ENCODE measurements around the gene PLAC8L1.
"Not testable (repeated sequence)": the region's sequence is repeated elsewhere in the genome, so short reads cannot be mapped to it uniquely, and the experiment has no call there.

Gene PLAC8L1

GRCh38 chr5:146118322-146118721, 12.9 kb upstream of the PLAC8L1 start:
- no peaks in the 10 kb centered on the region for H3K4me1 ChIP-seq (ENCODE audit: insufficient read depth, insufficient read length)
- H3K4me3 ChIP-seq (ENCODE audit: insufficient read length, low read depth): no peak overlapping the region
- H3K36me3 ChIP-seq (ENCODE audit: insufficient read depth, insufficient read length, low read length): peaks cover 74% of the 10 kb centered on the region
- no peaks in the 10 kb centered on the region for H3K9me3 ChIP-seq (ENCODE audit: insufficient read depth, low read length)
- H3K9ac ChIP-seq (ENCODE audit: insufficient read length, low read depth): no peak overlapping the region
- DNase-seq (ENCODE audit: low read depth, low spot score): no peak
- no peak for TF ChIP-seq SUZ12 (IDR thresholded peaks at IDR 0.05; ENCODE audit: extremely low read depth, insufficient read depth, insufficient read length)
- TF ChIP-seq ZNF274 (IDR thresholded peaks at IDR 0.05; ENCODE audit: low read depth, low read length): no peak
- H3K27me3 ChIP-seq (ENCODE audit: insufficient read depth, insufficient read length): no peaks in the 10 kb centered on the region

- not testable (repeated sequence) for H3K27me3 ChIP-seq (ENCODE audit: insufficient read depth, insufficient read length)
These were observed 11.8 kb upstream of the PLAC8L1 start for GRCh38 chr5:146117216-146117615.

GRCh38 chr5:146116361-146116760, 11.0 kb upstream of the PLAC8L1 start:
- Histone ChIP-seq H3K9ac (ENCODE audit: insufficient read length, low read depth) (no peak overlapping the region), H3K9me3 (ENCODE audit: insufficient read depth, low read length) (no peaks in the 10 kb centered on the region), H3K36me3 (ENCODE audit: insufficient read depth, insufficient read length, low read length) (peaks cover 69% of the 10 kb centered on the region), H3K4me1 (ENCODE audit: insufficient read depth, insufficient read length) (no peaks in the 10 kb centered on the region), H3K27me3 (ENCODE audit: insufficient read depth, insufficient read length) (no peaks in the 10 kb centered on the region), H3K4me3 (ENCODE audit: insufficient read length, low read depth) (no peak overlapping the region)
- TF ChIP-seq YY1 (IDR thresholded peaks at IDR 0.05; ENCODE audit: insufficient read depth, insufficient read length) (no peak), SUZ12 (IDR thresholded peaks at IDR 0.05; ENCODE audit: extremely low read depth, insufficient read depth, insufficient read length) (no peak), ZNF274 (IDR thresholded peaks at IDR 0.05; ENCODE audit: low read depth, low read length) (no peak)
- no peak for DNase-seq (ENCODE audit: low read depth, low spot score)

More at GRCh38 chr5:146117216-146117615, 11.8 kb upstream of the PLAC8L1 start:
- not testable (repeated sequence) for H3K4me1 ChIP-seq (ENCODE audit: insufficient read depth, insufficient read length); DNase-seq (ENCODE audit: low read depth, low spot score); H3K4me3 ChIP-seq (ENCODE audit: insufficient read length, low read depth); H3K9me3 ChIP-seq (ENCODE audit: insufficient read depth, low read length); H3K9ac ChIP-seq (ENCODE audit: insufficient read length, low read depth)
- H3K36me3 ChIP-seq (ENCODE audit: insufficient read depth, insufficient read length, low read length): peaks cover 73% of the 10 kb centered on the region

GRCh38 chr5:146112476-146112875, 7.1 kb upstream of the PLAC8L1 start:
- DNase-seq (ENCODE audit: low read depth, low spot score): no peak
- Histone ChIP-seq H3K9me3 (ENCODE audit: insufficient read depth, low read length) (no peaks in the 10 kb centered on the region), H3K4me3 (ENCODE audit: insufficient read length, low read depth) (no peak overlapping the region), H3K36me3 (ENCODE audit: insufficient read depth, insufficient read length, low read length) (peaks cover 36% of the 10 kb centered on the region), H3K27me3 (ENCODE audit: insufficient read depth, insufficient read length) (no peaks in the 10 kb centered on the region), H3K9ac (ENCODE audit: insufficient read length, low read depth) (no peak overlapping the region), H3K4me1 (ENCODE audit: insufficient read depth, insufficient read length) (no peaks in the 10 kb centered on the region)
- no peak for TF ChIP-seq YY1 (IDR thresholded peaks at IDR 0.05; ENCODE audit: insufficient read depth, insufficient read length)
- no peak for TF ChIP-seq SUZ12 (IDR thresholded peaks at IDR 0.05; ENCODE audit: extremely low read depth, insufficient read depth, insufficient read length)
- TF ChIP-seq ZNF274 (IDR thresholded peaks at IDR 0.05; ENCODE audit: low read depth, low read length): no peak

GRCh38 chr5:146111409-146111808, 6.0 kb upstream of the PLAC8L1 start:
- H3K36me3 ChIP-seq (ENCODE audit: insufficient read depth, insufficient read length, low read length): peaks cover 30% of the 10 kb centered on the region
- H3K4me3 ChIP-seq (ENCODE audit: insufficient read length, low read depth): no peak overlapping the region
- no peak for DNase-seq (ENCODE audit: low read depth, low spot score)
- TF ChIP-seq SUZ12 (IDR thresholded peaks at IDR 0.05; ENCODE audit: extremely low read depth, insufficient read depth, insufficient read length) (no peak), YY1 (IDR thresholded peaks at IDR 0.05; ENCODE audit: insufficient read depth, insufficient read length) (no peak), ZNF274 (IDR thresholded peaks at IDR 0.05; ENCODE audit: low read depth, low read length) (no peak)
- no peaks in the 10 kb centered on the region for H3K9me3 ChIP-seq (ENCODE audit: insufficient read depth, low read length)
- H3K9ac ChIP-seq (ENCODE audit: insufficient read length, low read depth): no peak overlapping the region
- H3K4me1 ChIP-seq (ENCODE audit: insufficient read depth, insufficient read length): no peaks in the 10 kb centered on the region
- H3K27me3 ChIP-seq (ENCODE audit: insufficient read depth, insufficient read length): no peaks in the 10 kb centered on the region

- Histone ChIP-seq H3K9ac (ENCODE audit: insufficient read length, low read depth) (no peak overlapping the region), H3K9me3 (ENCODE audit: insufficient read depth, low read length) (no peaks in the 10 kb centered on the region), H3K4me1 (ENCODE audit: insufficient read depth, insufficient read length) (no peaks in the 10 kb centered on the region), H3K36me3 (ENCODE audit: insufficient read depth, insufficient read length, low read length) (peaks cover 25% of the 10 kb centered on the region), H3K27me3 (ENCODE audit: insufficient read depth, insufficient read length) (no peaks in the 10 kb centered on the region), H3K4me3 (ENCODE audit: insufficient read length, low read depth) (no peak overlapping the region)
- TF ChIP-seq SUZ12 (IDR thresholded peaks at IDR 0.05; ENCODE audit: extremely low read depth, insufficient read depth, insufficient read length) (no peak), YY1 (IDR thresholded peaks at IDR 0.05; ENCODE audit: insufficient read depth, insufficient read length) (no peak)
- DNase-seq (ENCODE audit: low read depth, low spot score): no peak
These were observed 4.0 kb upstream of the PLAC8L1 start for GRCh38 chr5:146109379-146109778.

- H3K9me3 ChIP-seq (ENCODE audit: insufficient read depth, low read length); H3K4me3 ChIP-seq (ENCODE audit: insufficient read length, low read depth); H3K4me1 ChIP-seq (ENCODE audit: insufficient read depth, insufficient read length); H3K9ac ChIP-seq (ENCODE audit: insufficient read length, low read depth); H3K27me3 ChIP-seq (ENCODE audit: insufficient read depth, insufficient read length); DNase-seq (ENCODE audit: low read depth, low spot score): not testable (repeated sequence)
- peaks cover 21% of the 10 kb centered on the region for H3K36me3 ChIP-seq (ENCODE audit: insufficient read depth, insufficient read length, low read length)
These were observed 3.5 kb upstream of the PLAC8L1 start for GRCh38 chr5:146108870-146109269.

GRCh38 chr5:146107901-146108300, 2.5 kb upstream of the PLAC8L1 start:
- TF ChIP-seq ZNF274 (IDR thresholded peaks at IDR 0.05; ENCODE audit: low read depth, low read length) (no peak), SUZ12 (IDR thresholded peaks at IDR 0.05; ENCODE audit: extremely low read depth, insufficient read depth, insufficient read length) (no peak), YY1 (IDR thresholded peaks at IDR 0.05; ENCODE audit: insufficient read depth, insufficient read length) (no peak)
- no peak for DNase-seq (ENCODE audit: low read depth, low spot score)
- no peak overlapping the region for H3K4me3 ChIP-seq (ENCODE audit: insufficient read length, low read depth)

More at GRCh38 chr5:146107901-146108300, 2.5 kb upstream of the PLAC8L1 start:
- Histone ChIP-seq H3K36me3 (ENCODE audit: insufficient read depth, insufficient read length, low read length) (peaks cover 13% of the 10 kb centered on the region), H3K9me3 (ENCODE audit: insufficient read depth, low read length) (no peaks in the 10 kb centered on the region), H3K4me1 (ENCODE audit: insufficient read depth, insufficient read length) (no peaks in the 10 kb centered on the region), H3K27me3 (ENCODE audit: insufficient read depth, insufficient read length) (no peaks in the 10 kb centered on the region), H3K9ac (ENCODE audit: insufficient read length, low read depth) (no peak overlapping the region)
